Ishikawa (cell line): ENCODE measurements around the gene NR3C2.

Source experiments
- CEBPB ChIP-seq: IDR thresholded peaks from 2 replicates; pipeline ENCODE4 v1.6.1; 2012
- CREB1 ChIP-seq: IDR thresholded peaks from 2 replicates; pipeline ENCODE4 v1.6.1; 2012; ENCODE audit warnings: low read depth
- EGR1 ChIP-seq: IDR thresholded peaks from 2 replicates; pipeline ENCODE4 v1.6.1; 2012
- EP300 ChIP-seq: IDR thresholded peaks from 2 replicates; pipeline ENCODE4 v1.6.1; 2012; ENCODE audit warnings: borderline replicate concordance
- FOXM1 ChIP-seq: IDR thresholded peaks from 2 replicates; pipeline ENCODE4 v1.6.1; 2012; ENCODE audit warnings: low read depth, borderline replicate concordance
- MAX ChIP-seq: IDR thresholded peaks from 2 replicates; pipeline ENCODE4 v1.6.1; 2012
- NFIC ChIP-seq: IDR thresholded peaks from 2 replicates; pipeline ENCODE4 v1.6.1; 2012
- RAD21 ChIP-seq: IDR thresholded peaks from 2 replicates; pipeline ENCODE4 v1.6.1; 2012; ENCODE audit warnings: low read depth
- REST ChIP-seq: IDR thresholded peaks from 2 replicates; pipeline ENCODE4 v1.6.1; 2012; ENCODE audit warnings: low read depth, mild to moderate bottlenecking
- TAF1 ChIP-seq: IDR thresholded peaks from 2 replicates; pipeline ENCODE4 v1.6.1; 2012; ENCODE audit warnings: low read depth, mild to moderate bottlenecking
- TCF12 ChIP-seq: IDR thresholded peaks from 2 replicates; pipeline ENCODE4 v1.6.1; 2012; ENCODE audit warnings: low read depth
- TEAD4 ChIP-seq: IDR thresholded peaks from 2 replicates; pipeline ENCODE4 v1.6.1; 2012
- USF1 ChIP-seq: IDR thresholded peaks from 2 replicates; pipeline ENCODE4 v1.6.1; 2012
- YY1 ChIP-seq: IDR thresholded peaks from 2 replicates; pipeline ENCODE4 v1.6.1; 2012; ENCODE audit warnings: low read depth
- ZBTB7A ChIP-seq: IDR thresholded peaks from 2 replicates; pipeline ENCODE4 v1.6.1; 2012; ENCODE audit warnings: low read depth

The NR3C2 gene

GRCh38 chr4:148425327-148426110, 16.7 kb downstream of the NR3C2 start:
- TF ChIP-seq FOXM1 (no peak), RAD21 (no peak), TEAD4 (no peak), MAX (no peak), USF1 (no peak), NFIC (no peak), TAF1 (no peak), YY1 (no peak), CEBPB (no peak), TCF12 (no peak), REST (no peak), CREB1 (no peak), EGR1 (no peak), ZBTB7A (no peak), EP300 (no peak)

- no peak for TF ChIP-seq NFIC
- TF ChIP-seq REST = no peak
- no peak for TF ChIP-seq RAD21
- no peak for TF ChIP-seq MAX
- TF ChIP-seq EGR1 = no peak
- no peak for TF ChIP-seq CEBPB
- no peak for TF ChIP-seq USF1
- TF ChIP-seq TEAD4 = no peak
- TF ChIP-seq CREB1 = no peak
- no peak for TF ChIP-seq ZBTB7A
- TF ChIP-seq TAF1 = no peak
- no peak for TF ChIP-seq EP300
- no peak for TF ChIP-seq TCF12
- no peak for TF ChIP-seq FOXM1
- TF ChIP-seq YY1 = no peak
These were observed 21.8 kb downstream of the NR3C2 start for GRCh38 chr4:148420397-148420796.

- TF ChIP-seq RAD21 (0 out of 2 replicates have a peak, but pooled peaks have one; percentile 25), EP300 (no peak)
These were observed 26.7 kb downstream of the NR3C2 start for GRCh38 chr4:148415500-148415899.

- no peak for TF ChIP-seq MAX
- TF ChIP-seq TAF1 = no peak
- TF ChIP-seq FOXM1 = no peak
- TF ChIP-seq TCF12 = no peak
- TF ChIP-seq EP300 = no peak
- no peak for TF ChIP-seq CREB1
- TF ChIP-seq CEBPB = no peak
- no peak for TF ChIP-seq ZBTB7A
- TF ChIP-seq YY1 = no peak
- TF ChIP-seq RAD21 = no peak
- TF ChIP-seq EGR1 = no peak
- no peak for TF ChIP-seq TEAD4
- TF ChIP-seq USF1 = no peak
- TF ChIP-seq REST = no peak
- no peak for TF ChIP-seq NFIC
These were observed 29.7 kb downstream of the NR3C2 start for GRCh38 chr4:148412460-148412994.
